GM12878 (cell line): ENCODE results near the gene KIF5A. TPM values are rescaled to one million over a fixed set of nuclear protein-coding genes. Genes with fewer than 3 reads are reported as not detected.

Source experiments
- ATAC-seq: fragments of 200-7000 bp; cut with Tn5 transposase; 3 replicates; pipeline ENCODE4 v1.9.1; 2020; ENCODE audit warnings: mild to moderate bottlenecking, moderate library complexity
- BruUV-seq: library from RNA; stranded (reverse); fragments of 400-500 nt; replicated peaks from 2 replicates; lab custom pipeline; 2021; lab: Mats Ljungman, UMichigan
- CTCF ChIA-PET: fragments of 300-600 bp; sonication (Branson Sonifier 250); formaldehyde crosslinking; extraction: SDS; loops from one replicate; lab custom pipeline; 2021; ENCODE audit warnings: inconsistent platforms; lab: Yijun Ruan, JAX
- POLR2A ChIA-PET: fragments of 350-600 bp; formaldehyde crosslinking; extraction: SDS; loops from one replicate; lab custom pipeline; 2021; ENCODE audit warnings: inconsistent platforms; lab: Charles Lee
- RAD21 ChIA-PET: fragments of 300-600 bp; sonication (Branson Sonifier 250); formaldehyde crosslinking; loops from one replicate; lab custom pipeline; 2023; ENCODE audit warnings: antibody characterized with exemption; ENCODE audit not compliant: unreplicated experiment; lab: Charles Lee
- SMC1A ChIA-PET: fragments of 300-600 bp; sonication (Branson Sonifier 250); formaldehyde crosslinking; loops from one replicate; lab custom pipeline; 2023; ENCODE audit not compliant: unreplicated experiment, uncharacterized antibody; lab: Charles Lee
- DNase-seq: peaks from one replicate; pipeline ENCODE4 v3.0.0-alpha.2; 2011; ENCODE audit warnings: low read depth, low spot score
- FAIRE-seq: peaks from 3 replicates; lab custom pipeline; 2011; peaks lifted over from hg19 to GRCh38; lab: Jason Lieb, UNC
- H2AFZ ChIP-seq: 2 replicates; pipeline ENCODE4 v1.6.0; 2011; ENCODE audit warnings: low read depth, low read length, control low read depth; ENCODE audit not compliant: control insufficient read depth
- H3K27ac ChIP-seq: 2 replicates; pipeline ENCODE4 v1.5.1; 2011; ENCODE audit warnings: control low read depth; ENCODE audit not compliant: control insufficient read depth, insufficient read depth
- H3K27me3 ChIP-seq, 2 experiments: replicated peaks in 1 of 2; 2 replicates each; pipeline versions ENCODE4 v1.6.0 to v1.6.1; 2011; ENCODE audit warnings: low read length in 1 of 2; ENCODE audit not compliant: control insufficient read depth in 2 of 2, insufficient read depth in 2 of 2
- H3K36me3 ChIP-seq, 2 experiments: 2 replicates each; pipeline ENCODE4 v1.5.1; 2011; ENCODE audit warnings: low read length in 1 of 2; ENCODE audit not compliant: control insufficient read depth in 2 of 2, insufficient read depth in 2 of 2
- H3K4me1 ChIP-seq: 2 replicates; pipeline ENCODE4 v1.6.1; 2011; ENCODE audit warnings: mild to moderate bottlenecking, low read length, moderate library complexity, mixed read lengths; ENCODE audit not compliant: control insufficient read depth, insufficient read depth
- H3K4me2 ChIP-seq: 2 replicates; pipeline ENCODE4 v1.6.0; 2011; ENCODE audit warnings: control low read depth; ENCODE audit not compliant: control insufficient read depth, insufficient read depth
- H3K4me3 ChIP-seq: fragments of 200-600 bp; sonication (generic); 2 replicates; pipeline ENCODE4 v1.5.1; 2016
- H3K79me2 ChIP-seq: 2 replicates; pipeline ENCODE4 v1.6.0; 2011; ENCODE audit warnings: low read length; ENCODE audit not compliant: control insufficient read depth, insufficient read depth
- H3K9ac ChIP-seq: 2 replicates; pipeline ENCODE4 v1.8.0; 2011; ENCODE audit warnings: low read length, control low read depth, mixed read lengths; ENCODE audit not compliant: control insufficient read depth, insufficient read depth
- H3K9me3 ChIP-seq: replicated peaks from 3 replicates; pipeline ENCODE4 v1.5.1; 2011; ENCODE audit warnings: mild to moderate bottlenecking, low read length; ENCODE audit not compliant: control insufficient read depth, insufficient read depth
- H4K20me1 ChIP-seq: 2 replicates; pipeline ENCODE4 v1.6.0; 2011; ENCODE audit not compliant: control insufficient read depth, insufficient read depth
- ASH2L ChIP-seq: fragments of 300-600, 200-600 bp; sonication (generic); IDR thresholded peaks from 2 replicates; pipeline ENCODE4 v1.6.1; 2017; ENCODE audit warnings: low read depth, mild to moderate bottlenecking, borderline replicate concordance
- DPF2 ChIP-seq: fragments of 450-650 bp; IDR thresholded peaks from 2 replicates; pipeline ENCODE4 v1.6.1; 2017; ENCODE audit warnings: mild to moderate bottlenecking
- E4F1 ChIP-seq: fragments of 450-650 bp; IDR thresholded peaks from 2 replicates; pipeline ENCODE4 v1.6.1; 2018; ENCODE audit warnings: borderline replicate concordance, mild to moderate bottlenecking; ENCODE audit not compliant: partially characterized antibody
- EZH2 ChIP-seq: IDR thresholded peaks from 2 replicates; pipeline ENCODE4 v1.6.1; 2012; ENCODE audit warnings: low read depth, mild to moderate bottlenecking, control low read depth, inconsistent platforms, low read length, borderline replicate concordance; ENCODE audit not compliant: control insufficient read depth
- FOXM1 ChIP-seq: IDR thresholded peaks from 2 replicates; pipeline ENCODE4 v1.6.1; 2012; ENCODE audit warnings: low read depth, mild to moderate bottlenecking, inconsistent platforms, low read length, moderate library complexity
- NFYB ChIP-seq: IDR thresholded peaks from 2 replicates; pipeline ENCODE4 v1.6.1; 2011; ENCODE audit warnings: low read depth, mild to moderate bottlenecking, low read length, improper control_type of control experiment, moderate library complexity; ENCODE audit not compliant: insufficient read depth
- RBBP5 ChIP-seq: fragments of 200-600 bp; sonication (generic); conservative IDR thresholded peaks from 2 replicates; pipeline ENCODE4 v1.6.1; 2016
- RFX5 ChIP-seq: IDR thresholded peaks from 2 replicates; pipeline ENCODE4 v1.6.1; 2011; ENCODE audit warnings: low read depth, low read length, improper control_type of control experiment
- ZNF622 ChIP-seq: fragments of 450-650 bp; IDR thresholded peaks from 2 replicates; pipeline ENCODE4 v1.6.1; 2017; ENCODE audit warnings: mild to moderate bottlenecking, inconsistent platforms
- WGBS: methylation state at CpG from one replicate; pipeline ENCODE4 v1.1.6; 2016; ENCODE audit warnings: low lambda C conversion rate; ENCODE audit not compliant: insufficient replicate concordance, insufficient coverage; ENCODE audit errors: missing lambda C conversion rate; 5-methylcytosine and 5-hydroxymethylcytosine counted together
- in situ Hi-C: fragments of 300-500 bp; cut with MboI; formaldehyde crosslinking; loops from 9 replicates; pipeline ENCODE4 v1.14.3; 2018; ENCODE audit warnings: mixed read lengths
- intact Hi-C: fragments of 100-400 bp; cut with micrococcal nuclease; formaldehyde crosslinking; loops from one replicate; pipeline ENCODE4 v1.14.2; 2022; ENCODE audit not compliant: unreplicated experiment
- polyA plus RNA-seq, 11 experiments: library from polyadenylated mRNA; depleted of rRNA in 4 of 11; unstranded in 6 of 11; stranded (reverse) in 5 of 11; fragments of >200 nt; fragmentation: Nextera tagmentation in 4 of 11; fragmentation: Illumina TruSeq in 1 of 11; extraction: Ambion mirVana in 4 of 11; extraction: Trizol in 1 of 11; gene quantifications; 1 replicate in 1 of 11; 2 replicates in 10 of 11; pipeline versions ENCODE4 v1.2.1 to v1.2.3, GENCODE V29; 2011 to 2016; ENCODE audit warnings: inconsistent platforms in 2 of 11, missing spikeins in 2 of 11, low read depth in 1 of 11
- total RNA-seq, 4 experiments: library from RNA; depleted of rRNA in 3 of 4; stranded (reverse); fragments of >200 nt in 3 of 4; fragmentation: Illumina TruSeq in 1 of 4; extraction: Trizol in 1 of 4; gene quantifications; 2 replicates each; pipeline versions ENCODE4 v1.2.1 to v1.2.3, GENCODE V29; 2013 to 2021
- TF ChIP-seq, protein P1 (sequence below): fragments of 450-650 bp; formaldehyde crosslinking; IDR thresholded peaks from 2 replicates; pipeline ENCODE4 v1.4.0; 2020; ENCODE audit warnings: mild to moderate bottlenecking, moderate library complexity
- TF ChIP-seq, protein P2 (sequence below): fragments of 450-650 bp; IDR thresholded peaks from 2 replicates; pipeline ENCODE4 v1.6.1; 2017; ENCODE audit warnings: mild to moderate bottlenecking, moderate library complexity
- TF ChIP-seq, protein P3 (sequence below): IDR thresholded peaks from 2 replicates; pipeline ENCODE4 v1.6.1; 2011; ENCODE audit warnings: low read depth, low read length, improper control_type of control experiment, borderline replicate concordance

Gene KIF5A
- total and polyA plus RNA-seq, 10 of the 15 experiments (the other 5 are each of a cell fraction or from before 2014, with no cell fraction given), result 0.35 to 2.9 (median 0.97) TPM

- ATAC-seq (no peak), DNase-seq (no peak), FAIRE-seq (no peak)
- H3K9me3 ChIP-seq, result no peaks in the 10 kb centered on the region
- no peak overlapping the region for H3K4me2 ChIP-seq
- 29% methylated on average over 2 of the region's 2 CpGs for WGBS
- ChIA-PET POLR2A (interaction anchor here (0.9 to 1.1 kb wide), 2 partner anchors 8 to 29 kb away, joined by 3 read pairs; no protein-coding TSS in a partner anchor), RAD21 (interaction anchor here (0.7 to 5.3 kb wide), 8 partner anchors 11 to 273 kb away, joined by 3 to 28 read pairs (median 3); partner anchors contain the start of gene TSPAN31), SMC1A (interaction anchor here (0.9 to 3.6 kb wide), 7 partner anchors 9 to 212 kb away, joined by 3 to 16 read pairs (median 6); no protein-coding TSS in a partner anchor), CTCF (interaction anchor here (0.9 to 7.8 kb wide), 19 partner anchors 7 to 218 kb away, joined by 3 to 119 read pairs (median 7); partner anchors contain the start of genes B4GALNT1, GLI1, PIP4K2C and TSPAN31)
- no TSS peak for BruUV-seq
- H3K4me1 ChIP-seq, result no peaks in the 10 kb centered on the region
- no peaks in the 10 kb centered on the region for H3K79me2 ChIP-seq
- H3K27ac ChIP-seq, result no peak overlapping the region
- H4K20me1 ChIP-seq, result no peaks in the 10 kb centered on the region
- no peaks in the 10 kb centered on the region; a peak in 1 of 4 replicates for H3K27me3 ChIP-seq
- H2AFZ ChIP-seq, result no peak overlapping the region
- intact Hi-C loops (loop anchor here (10.0 kb wide), 1 partner anchor 320 kb away; no protein-coding TSS in a partner anchor), in situ Hi-C loops (no loop called here)
- H3K36me3 ChIP-seq, result no peaks in the 10 kb centered on the region
- H3K9ac ChIP-seq, result no peak overlapping the region
- no peak overlapping the region for H3K4me3 ChIP-seq
- TF ChIP-seq DPF2 (no peak), RFX5 (no peak), NFYB (no peak), FOXM1 (no peak), E4F1 (no peak), ASH2L (no peak), RBBP5 (no peak), EZH2 (no peak), ZNF622 (no peak)
- TF ChIP-seq, protein P1, sequence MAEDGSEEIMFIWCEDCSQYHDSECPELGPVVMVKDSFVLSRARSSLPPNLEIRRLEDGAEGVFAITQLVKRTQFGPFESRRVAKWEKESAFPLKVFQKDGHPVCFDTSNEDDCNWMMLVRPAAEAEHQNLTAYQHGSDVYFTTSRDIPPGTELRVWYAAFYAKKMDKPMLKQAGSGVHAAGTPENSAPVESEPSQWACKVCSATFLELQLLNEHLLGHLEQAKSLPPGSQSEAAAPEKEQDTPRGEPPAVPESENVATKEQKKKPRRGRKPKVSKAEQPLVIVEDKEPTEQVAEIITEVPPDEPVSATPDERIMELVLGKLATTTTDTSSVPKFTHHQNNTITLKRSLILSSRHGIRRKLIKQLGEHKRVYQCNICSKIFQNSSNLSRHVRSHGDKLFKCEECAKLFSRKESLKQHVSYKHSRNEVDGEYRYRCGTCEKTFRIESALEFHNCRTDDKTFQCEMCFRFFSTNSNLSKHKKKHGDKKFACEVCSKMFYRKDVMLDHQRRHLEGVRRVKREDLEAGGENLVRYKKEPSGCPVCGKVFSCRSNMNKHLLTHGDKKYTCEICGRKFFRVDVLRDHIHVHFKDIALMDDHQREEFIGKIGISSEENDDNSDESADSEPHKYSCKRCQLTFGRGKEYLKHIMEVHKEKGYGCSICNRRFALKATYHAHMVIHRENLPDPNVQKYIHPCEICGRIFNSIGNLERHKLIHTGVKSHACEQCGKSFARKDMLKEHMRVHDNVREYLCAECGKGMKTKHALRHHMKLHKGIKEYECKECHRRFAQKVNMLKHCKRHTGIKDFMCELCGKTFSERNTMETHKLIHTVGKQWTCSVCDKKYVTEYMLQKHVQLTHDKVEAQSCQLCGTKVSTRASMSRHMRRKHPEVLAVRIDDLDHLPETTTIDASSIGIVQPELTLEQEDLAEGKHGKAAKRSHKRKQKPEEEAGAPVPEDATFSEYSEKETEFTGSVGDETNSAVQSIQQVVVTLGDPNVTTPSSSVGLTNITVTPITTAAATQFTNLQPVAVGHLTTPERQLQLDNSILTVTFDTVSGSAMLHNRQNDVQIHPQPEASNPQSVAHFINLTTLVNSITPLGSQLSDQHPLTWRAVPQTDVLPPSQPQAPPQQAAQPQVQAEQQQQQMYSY (CRISPR knock-in tag), result no peak
- TF ChIP-seq, protein P2, sequence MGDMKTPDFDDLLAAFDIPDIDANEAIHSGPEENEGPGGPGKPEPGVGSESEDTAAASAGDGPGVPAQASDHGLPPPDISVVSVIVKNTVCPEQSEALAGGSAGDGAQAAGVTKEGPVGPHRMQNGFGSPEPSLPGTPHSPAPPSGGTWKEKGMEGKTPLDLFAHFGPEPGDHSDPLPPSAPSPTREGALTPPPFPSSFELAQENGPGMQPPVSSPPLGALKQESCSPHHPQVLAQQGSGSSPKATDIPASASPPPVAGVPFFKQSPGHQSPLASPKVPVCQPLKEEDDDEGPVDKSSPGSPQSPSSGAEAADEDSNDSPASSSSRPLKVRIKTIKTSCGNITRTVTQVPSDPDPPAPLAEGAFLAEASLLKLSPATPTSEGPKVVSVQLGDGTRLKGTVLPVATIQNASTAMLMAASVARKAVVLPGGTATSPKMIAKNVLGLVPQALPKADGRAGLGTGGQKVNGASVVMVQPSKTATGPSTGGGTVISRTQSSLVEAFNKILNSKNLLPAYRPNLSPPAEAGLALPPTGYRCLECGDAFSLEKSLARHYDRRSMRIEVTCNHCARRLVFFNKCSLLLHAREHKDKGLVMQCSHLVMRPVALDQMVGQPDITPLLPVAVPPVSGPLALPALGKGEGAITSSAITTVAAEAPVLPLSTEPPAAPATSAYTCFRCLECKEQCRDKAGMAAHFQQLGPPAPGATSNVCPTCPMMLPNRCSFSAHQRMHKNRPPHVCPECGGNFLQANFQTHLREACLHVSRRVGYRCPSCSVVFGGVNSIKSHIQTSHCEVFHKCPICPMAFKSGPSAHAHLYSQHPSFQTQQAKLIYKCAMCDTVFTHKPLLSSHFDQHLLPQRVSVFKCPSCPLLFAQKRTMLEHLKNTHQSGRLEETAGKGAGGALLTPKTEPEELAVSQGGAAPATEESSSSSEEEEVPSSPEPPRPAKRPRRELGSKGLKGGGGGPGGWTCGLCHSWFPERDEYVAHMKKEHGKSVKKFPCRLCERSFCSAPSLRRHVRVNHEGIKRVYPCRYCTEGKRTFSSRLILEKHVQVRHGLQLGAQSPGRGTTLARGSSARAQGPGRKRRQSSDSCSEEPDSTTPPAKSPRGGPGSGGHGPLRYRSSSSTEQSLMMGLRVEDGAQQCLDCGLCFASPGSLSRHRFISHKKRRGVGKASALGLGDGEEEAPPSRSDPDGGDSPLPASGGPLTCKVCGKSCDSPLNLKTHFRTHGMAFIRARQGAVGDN, result no peak
- TF ChIP-seq, protein P3, sequence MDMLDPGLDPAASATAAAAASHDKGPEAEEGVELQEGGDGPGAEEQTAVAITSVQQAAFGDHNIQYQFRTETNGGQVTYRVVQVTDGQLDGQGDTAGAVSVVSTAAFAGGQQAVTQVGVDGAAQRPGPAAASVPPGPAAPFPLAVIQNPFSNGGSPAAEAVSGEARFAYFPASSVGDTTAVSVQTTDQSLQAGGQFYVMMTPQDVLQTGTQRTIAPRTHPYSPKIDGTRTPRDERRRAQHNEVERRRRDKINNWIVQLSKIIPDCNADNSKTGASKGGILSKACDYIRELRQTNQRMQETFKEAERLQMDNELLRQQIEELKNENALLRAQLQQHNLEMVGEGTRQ, result no peak
Measured at GRCh38 chr12:57585156-57585555, 35.3 kb downstream of the KIF5A start.
